ENCODE data around the gene NOVA2. TPM values are rescaled to one million over a fixed set of nuclear protein-coding genes. Genes with fewer than 3 reads are reported as not detected.

The NOVA2 gene
- total and polyA plus RNA-seq, 9 of the 15 experiments (the other 6 are each of a cell fraction or from before 2014, with no cell fraction given): not detected

GRCh38 chr19:46017874-46018675 lies 44.4 kb upstream of the NOVA2 start:
- BruUV-seq (replicated peaks): no TSS peak
- WGBS (ENCODE audit: insufficient coverage, low coverage, missing lambda C conversion rate): 89% methylated on average over 10 of the region's 15 CpGs
- H3K27me3 ChIP-seq (ENCODE audit: control insufficient read depth in 2 of 2, insufficient read depth in 2 of 2, low read length in 2 of 2): no peaks in the 10 kb centered on the region
- DNase-seq (ENCODE audit: extremely low read depth in 1 of 4, low spot score in 3 of 4) (no peak), FAIRE-seq (no peak), ATAC-seq (no peak)
- H2AFZ ChIP-seq (ENCODE audit: low read depth, low read length): no peak overlapping the region
- CTCF ChIA-PET (ENCODE audit: low intra/inter-chr PET ratio): interaction anchor here (1.0 kb wide), 1 partner anchor 104 kb away, joined by 3 read pairs; no protein-coding TSS in a partner anchor
- no peaks in the 10 kb centered on the region for H3K9me3 ChIP-seq (replicated peaks; ENCODE audit: control insufficient read depth, insufficient read depth, low read depth, low read length)
- peaks cover 14% of the 10 kb centered on the region; the same call in 1 of the 3 replicates for H3K36me3 ChIP-seq (ENCODE audit: control insufficient read depth, insufficient read depth, low read length)
- H3K9ac ChIP-seq (ENCODE audit: insufficient read depth in 1 of 2, low read depth in 2 of 2, low read length in 2 of 2): peak overlapping the region in 1 of 2 experiments; percentile 56; a peak in 1 of 4 replicates
- peaks cover 2% of the 10 kb centered on the region; the same call in 1 of the 2 replicates for H4K20me1 ChIP-seq (replicated peaks; ENCODE audit: control insufficient read depth, insufficient read depth, low read length)
- intact Hi-C loops (cut with micrococcal nuclease): no loop called here
- no peak overlapping the region for H3K4me3 ChIP-seq
- H3K27ac ChIP-seq (ENCODE audit: extremely low read depth, low read depth, low read length): no peak overlapping the region
- POLR2A ChIA-PET: no interaction called here
- peaks cover 8 to 47% of the 10 kb centered on the region in 2 experiments; a peak in 4 of 5 replicates for H3K4me1 ChIP-seq (replicated peaks in 1 of 2; ENCODE audit: control insufficient read depth in 2 of 2, insufficient read depth in 2 of 2, low read length in 2 of 2)
- H3K4me2 ChIP-seq (ENCODE audit: insufficient read depth, low read length): no peak overlapping the region
- no peaks in the 10 kb centered on the region for H3K9me1 ChIP-seq (ENCODE audit: control insufficient read depth, insufficient read depth, low read length)
- TF ChIP-seq ZNF124 (CRISPR knock-in tag; IDR thresholded peaks at IDR 0.05) (0 out of 2 replicates have a peak, but pooled peaks have one; percentile 32), ZBTB1 (CRISPR knock-in tag; IDR thresholded peaks at IDR 0.05; ENCODE audit: borderline replicate concordance, low read depth) (no peak)
- in situ Hi-C loops (cut with MboI): no loop called here
- no peaks in the 10 kb centered on the region for H3K79me2 ChIP-seq (ENCODE audit: control insufficient read depth, insufficient read depth, low read length)

- WGBS (ENCODE audit: insufficient coverage, low coverage, missing lambda C conversion rate): 10% methylated on average over 6 of the region's 7 CpGs
- FAIRE-seq (no peak), ATAC-seq (no peak; the same call in 2 of the 3 replicates), DNase-seq (ENCODE audit: extremely low read depth in 1 of 4, low spot score in 3 of 4) (no peak)
- in situ Hi-C loops (cut with MboI): no loop called here
- no TSS peak for BruUV-seq (replicated peaks)
- Histone ChIP-seq H3K9me1 (ENCODE audit: control insufficient read depth, insufficient read depth, low read length) (no peaks in the 10 kb centered on the region), H2AFZ (ENCODE audit: low read depth, low read length) (no peak overlapping the region), H3K4me2 (ENCODE audit: insufficient read depth, low read length) (no peak overlapping the region), H3K79me2 (ENCODE audit: control insufficient read depth, insufficient read depth, low read length) (no peaks in the 10 kb centered on the region), H3K9me3 (replicated peaks; ENCODE audit: control insufficient read depth, insufficient read depth, low read depth, low read length) (no peaks in the 10 kb centered on the region), H3K4me1 (replicated peaks in 1 of 2; ENCODE audit: control insufficient read depth in 2 of 2, insufficient read depth in 2 of 2, low read length in 2 of 2) (peaks cover 8 to 37% of the 10 kb centered on the region in 2 experiments; a peak in 4 of 5 replicates), H3K27me3 (ENCODE audit: control insufficient read depth in 2 of 2, insufficient read depth in 2 of 2, low read length in 2 of 2) (no peaks in the 10 kb centered on the region), H3K9ac (ENCODE audit: insufficient read depth in 1 of 2, low read depth in 2 of 2, low read length in 2 of 2) (no peak overlapping the region), H3K4me3 (no peak overlapping the region), H3K36me3 (ENCODE audit: control insufficient read depth, insufficient read depth, low read length) (peaks cover 14% of the 10 kb centered on the region; the same call in 1 of the 3 replicates), H4K20me1 (replicated peaks; ENCODE audit: control insufficient read depth, insufficient read depth, low read length) (peaks cover 2% of the 10 kb centered on the region; the same call in 1 of the 2 replicates), H3K27ac (ENCODE audit: extremely low read depth, low read depth, low read length) (no peak overlapping the region)
- TF ChIP-seq PTBP1 (IDR thresholded peaks at IDR 0.05; ENCODE audit: low read depth, low read length) (peak; percentile 70; the same call in 1 of the 2 replicates), MIER1 (IDR thresholded peaks at IDR 0.05; ENCODE audit: low read depth) (peak; percentile 88), FOXK2 (conservative IDR thresholded peaks at IDR 0.05 in 1 of 2, IDR thresholded peaks at IDR 0.05 in 1 of 2; ENCODE audit: low read depth in 2 of 2) (no peak)
- intact Hi-C loops (cut with micrococcal nuclease): no loop called here
- POLR2A ChIA-PET: interaction anchor here (0.7 to 1.0 kb wide), 4 partner anchors 11 to 50 kb away, joined by 4 to 6 read pairs (median 4); partner anchors contain the start of gene CCDC61
- CTCF ChIA-PET (ENCODE audit: low intra/inter-chr PET ratio): interaction anchor here (1.0 to 1.3 kb wide), 2 partner anchors 60 to 103 kb away, joined by 3 read pairs; no protein-coding TSS in a partner anchor
Measured at GRCh38 chr19:46017095-46017429, 43.4 kb upstream of the NOVA2 start.
